HG02884 (cell line): Measurements from ENCODE around the gene SFT2D2.

ENCODE experiments used
- ATAC-seq: cut with Tn5 transposase; IDR thresholded peaks from one replicate; pipeline ENCODE4 v1.9.1; 2021; ENCODE audit warnings: mild to moderate bottlenecking, moderate library complexity; ENCODE audit not compliant: unreplicated experiment

SFT2D2 gene

DNA sequence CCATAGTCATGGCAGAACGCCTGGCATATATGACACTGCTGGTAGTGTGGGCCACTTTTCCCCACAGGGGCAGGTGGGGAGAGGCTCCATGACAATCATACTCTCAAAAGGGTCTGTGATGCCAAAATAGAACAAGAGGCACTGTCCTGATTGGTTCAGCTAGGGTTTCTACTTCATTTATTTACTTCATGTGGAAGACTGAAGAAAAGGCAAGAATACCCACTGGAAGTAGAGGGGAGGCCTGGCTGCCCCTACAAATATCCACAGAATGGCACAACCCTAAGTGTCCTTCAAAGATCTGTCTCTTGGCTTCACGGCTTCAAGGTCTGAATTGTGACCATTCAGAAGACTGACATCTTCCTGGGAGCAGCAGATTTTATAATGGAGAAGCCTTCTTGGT lies 4.5 kb upstream of the SFT2D2 start:
- ATAC-seq = no peak

- no peak for ATAC-seq
Observed at GRCh38 chr1:168223261-168223660, 2.5 kb upstream of the SFT2D2 start.

DNA sequence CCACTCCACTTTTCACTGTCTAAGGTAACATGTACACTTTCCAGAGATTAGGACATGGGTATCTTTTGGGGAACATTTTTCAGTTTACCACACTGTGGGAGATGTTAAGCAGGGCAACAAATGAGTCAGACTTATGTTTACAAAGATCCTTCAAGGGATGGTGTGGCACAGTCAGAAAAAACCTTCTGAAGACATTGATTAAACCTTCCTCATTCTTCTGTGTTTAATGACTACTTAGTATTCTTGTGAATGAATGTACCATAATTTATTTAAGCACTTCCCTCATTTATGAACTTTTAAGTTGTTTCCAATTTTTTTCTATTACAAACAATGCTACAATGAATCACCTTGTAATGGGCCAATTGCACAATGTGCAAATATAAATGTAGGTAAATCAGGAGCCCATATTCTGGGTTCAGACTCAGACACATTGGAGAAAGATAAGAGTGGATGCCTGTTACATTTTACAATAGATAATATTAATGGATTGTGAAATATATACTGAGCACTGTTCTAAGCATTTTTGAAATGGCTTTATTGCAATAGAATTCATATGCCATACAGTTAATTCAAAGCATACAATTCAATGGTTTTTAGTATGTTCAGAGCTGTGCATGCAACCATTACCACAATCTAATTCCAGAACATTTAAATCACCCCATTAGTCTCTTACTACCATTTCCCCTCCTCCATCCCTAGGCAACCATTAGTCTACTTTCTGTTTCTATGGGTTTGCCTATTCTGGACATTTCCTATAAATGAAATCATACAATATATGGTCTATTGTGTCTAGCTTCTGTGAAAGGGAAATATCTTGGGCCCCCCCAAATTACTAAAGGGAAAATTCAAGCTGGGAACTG lies 1.9 kb upstream of the SFT2D2 start:
- no peak for ATAC-seq

DNA sequence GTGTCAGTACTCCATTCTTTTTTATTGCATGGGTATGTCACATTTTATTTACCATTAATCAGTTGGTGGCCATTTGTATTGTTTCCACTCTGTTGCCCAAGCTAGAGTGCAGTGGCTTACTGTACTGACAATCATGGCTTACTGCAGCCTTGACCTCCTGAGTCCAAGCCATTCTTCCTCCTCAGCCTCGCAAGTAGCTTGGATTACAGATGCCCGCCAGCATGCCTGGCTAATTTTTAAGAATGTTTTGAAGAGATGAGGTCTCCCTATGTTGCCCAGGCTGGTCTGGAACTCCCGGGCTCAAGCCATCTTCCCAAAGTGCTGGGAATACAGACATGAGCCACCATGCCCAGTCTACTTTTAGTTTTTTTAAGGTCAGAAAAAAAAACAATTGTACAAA lies 813 bp upstream of the SFT2D2 start:
- ATAC-seq = no peak

GRCh38 chr1:168227620-168228019 lies 1.8 kb downstream of the SFT2D2 start:
- no peak for ATAC-seq

DNA sequence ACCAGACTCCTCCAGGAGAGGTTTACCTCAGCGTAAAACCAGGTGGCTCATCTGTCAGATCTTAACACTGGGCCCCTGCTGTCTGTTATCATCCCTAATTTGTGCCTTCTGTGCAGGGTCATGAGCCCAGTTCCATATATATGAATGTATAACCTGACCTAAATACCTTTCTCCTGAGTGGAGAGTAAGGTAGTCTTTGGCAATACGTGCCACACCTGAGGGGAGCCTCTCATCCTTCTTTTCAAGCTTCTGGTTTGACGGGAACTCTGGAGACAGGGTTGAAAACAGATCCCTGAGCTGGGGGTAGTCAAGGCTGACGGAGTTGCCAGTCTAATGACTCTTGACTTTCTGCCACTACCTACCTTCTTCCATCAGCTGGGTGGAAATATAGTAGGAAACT lies 4.1 kb downstream of the SFT2D2 start:
- no peak for ATAC-seq

DNA sequence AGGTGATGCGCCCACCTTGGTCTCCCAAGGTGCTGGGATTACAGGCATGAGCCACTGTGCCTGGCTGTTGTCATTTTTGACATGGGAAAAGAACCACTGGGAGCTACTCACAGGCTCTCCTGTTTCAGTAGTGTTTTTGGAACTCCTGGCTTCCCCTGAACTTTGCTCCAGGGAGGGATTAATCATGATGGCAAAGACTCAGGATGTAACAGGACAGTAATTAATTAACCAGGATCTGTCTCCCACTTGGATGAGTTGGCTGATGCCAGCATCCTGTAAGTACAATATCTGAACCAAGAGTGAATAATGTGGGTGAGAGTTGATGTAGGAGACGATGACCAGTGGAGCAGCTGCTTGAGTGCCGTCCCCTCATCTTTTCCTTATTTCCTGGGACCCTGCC lies 4.9 kb downstream of the SFT2D2 start:
- ATAC-seq = no peak

GRCh38 chr1:168234846-168235547 lies 9.2 kb downstream of the SFT2D2 start:
- peak; percentile 83 for ATAC-seq

DNA sequence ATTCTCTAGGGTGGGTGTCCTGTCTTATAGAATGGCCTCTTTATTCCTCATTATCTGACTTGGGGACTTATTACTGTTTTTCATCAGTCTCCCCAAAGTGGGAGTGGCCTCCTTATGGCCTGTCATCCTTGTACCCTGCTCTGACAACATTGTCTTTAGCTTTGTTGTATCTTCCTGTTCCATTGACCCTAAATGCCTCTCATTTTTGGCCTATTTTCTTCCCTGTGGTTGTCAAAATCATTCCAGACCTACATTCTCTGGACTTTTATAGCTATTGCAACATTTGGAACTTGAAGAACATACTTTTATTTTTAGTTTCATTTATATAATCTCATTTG lies 9.7 kb downstream of the SFT2D2 start:
- ATAC-seq = no peak

DNA sequence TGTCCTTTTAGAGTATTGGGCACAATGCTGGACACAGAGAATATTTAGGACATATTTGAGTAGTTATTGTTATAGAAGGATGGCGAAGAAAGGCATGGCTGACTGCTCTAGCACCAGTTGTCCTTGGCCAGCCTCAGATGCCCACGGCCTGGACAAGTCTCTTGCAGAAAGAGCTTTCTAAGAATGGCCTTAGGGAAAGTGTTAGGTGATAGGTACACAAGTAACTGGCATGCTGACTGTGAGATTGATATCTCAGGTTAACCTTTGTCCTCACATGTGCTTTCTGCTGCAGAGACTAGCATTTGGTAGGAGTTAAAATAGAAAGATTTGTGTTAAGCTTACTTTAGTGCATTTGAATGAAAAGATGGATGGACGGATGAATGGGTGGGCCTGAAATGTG lies 10.1 kb downstream of the SFT2D2 start:
- ATAC-seq = no peak

DNA sequence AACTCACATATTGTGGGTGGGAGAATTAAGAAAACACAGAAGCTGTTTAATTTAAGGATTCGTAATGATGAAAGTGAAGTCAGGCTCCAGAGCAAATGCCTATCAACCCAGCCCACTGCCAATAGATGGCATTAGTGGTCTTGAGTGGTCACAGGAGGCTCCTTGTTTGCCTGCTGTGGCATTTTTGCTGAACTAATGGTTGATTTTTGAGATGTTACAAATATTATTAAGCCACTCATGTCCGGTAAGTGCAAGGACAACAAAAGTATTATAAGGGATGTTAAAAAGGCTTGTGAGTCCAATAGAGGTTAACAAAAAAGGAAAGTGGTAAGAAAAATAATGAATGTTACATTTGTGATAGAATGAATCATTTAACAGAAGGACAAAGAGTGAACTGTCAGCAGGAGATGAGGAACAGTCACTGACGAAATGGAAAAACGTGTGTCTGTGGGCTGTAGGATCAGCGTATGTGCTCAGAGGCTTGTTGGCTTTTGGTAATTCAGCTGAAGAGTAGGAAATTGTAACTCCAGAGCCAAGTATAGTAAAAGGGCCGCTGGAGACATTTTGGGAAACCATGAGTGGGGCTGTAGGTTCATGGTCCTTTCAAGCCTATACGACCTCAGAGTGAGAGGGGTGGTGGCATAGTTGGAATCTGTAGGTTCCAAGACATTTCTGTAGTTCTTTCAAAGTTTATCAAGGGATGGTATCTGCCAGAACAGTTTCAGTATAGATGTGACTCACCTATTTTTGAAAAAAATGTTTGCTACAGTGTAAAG lies 11.2 kb downstream of the SFT2D2 start:
- peak; percentile 60 for ATAC-seq

- ATAC-seq = no peak
Observed at GRCh38 chr1:168243198-168243597, 17.4 kb downstream of the SFT2D2 start.

DNA sequence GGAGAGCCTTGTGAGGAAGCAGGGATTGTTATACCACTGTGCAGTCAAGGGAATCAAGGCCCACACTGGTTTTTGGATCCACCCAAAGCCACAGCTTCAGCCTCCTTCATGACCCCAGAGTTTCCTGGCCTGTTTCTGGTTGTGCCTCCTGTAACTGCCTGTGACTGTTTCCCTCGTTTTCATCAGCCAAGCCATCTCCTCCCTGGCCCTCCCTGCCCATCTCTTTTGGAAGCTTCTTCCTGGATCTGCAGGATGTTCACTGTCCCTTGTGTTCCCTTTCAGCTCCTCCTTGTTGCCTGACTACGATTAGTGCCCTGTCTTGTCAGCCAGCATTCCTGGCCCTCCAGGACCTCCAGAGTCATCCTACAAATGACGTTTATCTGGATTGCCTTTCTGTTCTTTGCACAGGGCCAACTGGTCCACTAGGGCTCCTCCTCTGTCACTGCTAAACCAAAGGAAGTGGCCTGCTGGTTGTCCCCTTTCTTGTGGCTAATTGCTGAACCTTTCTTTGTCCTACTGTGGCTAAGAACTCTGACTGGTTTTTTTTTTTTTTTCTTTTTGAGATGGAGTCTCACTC lies 17.9 kb downstream of the SFT2D2 start:
- no peak for ATAC-seq

DNA sequence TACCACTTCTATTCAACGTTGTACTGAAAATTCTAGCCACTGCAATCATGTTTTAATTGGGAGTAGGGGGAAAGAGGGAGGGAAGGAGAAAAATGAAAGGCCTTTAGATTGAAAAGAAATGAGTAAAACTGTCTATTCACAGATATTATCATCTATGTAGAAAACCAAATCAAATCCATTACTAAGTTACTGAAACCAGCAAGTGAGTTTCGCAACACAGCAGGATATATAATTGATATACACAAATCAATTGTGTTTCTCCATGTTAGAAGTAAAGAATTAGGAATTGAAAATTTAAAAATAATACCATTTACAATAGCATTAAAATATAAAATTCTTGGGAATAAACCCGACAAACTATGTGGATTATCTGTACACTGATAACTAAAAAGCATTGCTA lies 19.2 kb downstream of the SFT2D2 start:
- no peak for ATAC-seq

- ATAC-seq = no peak
Observed at GRCh38 chr1:168246506-168246905, 20.7 kb downstream of the SFT2D2 start.

- ATAC-seq = no peak
Observed at GRCh38 chr1:168252204-168252733, 26.5 kb downstream of the SFT2D2 start.

DNA sequence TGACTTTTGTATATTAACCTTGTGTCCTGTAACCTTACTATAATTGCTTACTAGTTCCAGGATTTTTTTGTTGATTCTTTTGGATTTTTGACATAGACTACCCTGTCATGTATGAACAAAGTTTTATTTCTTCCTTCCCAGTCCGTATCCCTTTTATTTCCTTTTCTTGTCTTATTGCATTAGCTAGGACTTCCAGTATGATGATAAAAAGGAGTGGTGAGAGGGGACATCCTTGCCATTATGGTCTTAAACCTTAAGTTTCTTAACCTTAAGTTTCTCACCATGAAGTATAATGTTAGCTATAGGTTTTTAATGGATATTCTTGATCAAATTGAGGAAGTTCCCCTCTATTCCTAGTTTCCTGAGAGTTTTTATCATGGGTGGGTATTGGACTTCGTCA lies 30.4 kb downstream of the SFT2D2 start:
- ATAC-seq = no peak

GRCh38 chr1:168257397-168257796 lies 31.6 kb downstream of the SFT2D2 start:
- no peak for ATAC-seq

DNA sequence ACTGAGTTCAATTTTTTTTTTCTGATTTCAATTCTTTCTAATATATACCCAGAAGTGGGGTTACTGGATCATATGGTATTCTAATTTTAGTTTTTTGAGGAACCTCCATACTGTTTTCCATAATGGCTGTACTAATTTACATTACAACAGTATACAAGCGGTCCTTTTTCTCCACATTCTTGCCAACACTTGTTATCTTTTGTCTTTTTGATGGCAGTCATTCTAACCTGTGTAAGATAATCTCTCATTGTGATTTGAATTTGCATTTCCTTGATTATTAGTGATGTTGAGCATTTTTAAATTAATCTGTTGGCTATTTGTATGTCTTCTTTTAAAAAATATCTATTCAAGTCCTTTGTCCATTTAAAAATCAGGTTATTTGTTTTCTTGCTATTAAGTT lies 33.8 kb downstream of the SFT2D2 start:
- no peak for ATAC-seq

DNA sequence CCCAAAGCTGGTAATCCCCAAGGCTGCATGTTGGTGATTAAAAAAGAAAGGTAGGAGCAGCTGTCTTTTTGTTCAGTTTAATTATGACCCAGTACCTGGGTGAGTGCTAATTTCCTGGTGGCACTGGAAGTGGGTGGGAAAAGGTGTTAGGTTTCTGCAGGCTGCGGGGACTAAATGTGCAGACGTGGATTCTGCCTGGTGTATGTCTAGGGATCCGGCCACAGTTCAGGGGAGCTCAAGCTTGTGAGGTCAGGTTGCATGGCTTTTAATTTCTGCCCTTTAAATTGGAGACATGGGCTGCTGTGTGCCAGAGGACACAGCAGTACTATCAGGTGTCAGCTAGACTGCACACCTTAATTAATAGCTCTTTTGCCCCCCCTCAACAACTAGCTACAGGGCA lies 34.6 kb downstream of the SFT2D2 start:
- no peak for ATAC-seq

DNA sequence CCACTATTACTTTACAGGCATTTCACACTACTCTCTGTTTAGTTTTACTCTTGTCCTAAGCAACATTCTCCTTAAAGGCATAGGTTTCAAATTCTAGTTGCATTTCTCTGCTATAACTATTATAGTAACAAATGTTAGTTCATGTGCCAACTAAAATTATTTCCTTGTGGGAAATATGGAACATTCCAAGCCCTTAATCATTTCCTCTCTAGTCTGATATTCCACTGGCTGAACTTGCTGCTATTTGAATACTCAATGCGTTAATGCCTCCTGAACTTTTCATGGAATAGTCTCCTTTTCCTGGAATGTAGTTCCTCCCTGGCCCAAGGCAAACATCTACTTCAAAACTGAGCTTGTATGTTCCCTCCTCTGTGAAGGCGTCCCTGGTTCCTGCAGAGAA lies 35.6 kb downstream of the SFT2D2 start:
- ATAC-seq = no peak
